H1 (cell line): ENCODE results near the gene CDKL1. TPM values are rescaled to one million over a fixed set of nuclear protein-coding genes. Genes with fewer than 3 reads are reported as not detected.

Experiments
- CTCF ChIA-PET: fragments of 300-600 bp; sonication (Branson Sonifier 250); formaldehyde crosslinking; loops from one replicate; lab custom pipeline; 2021; ENCODE audit not compliant: partially characterized antibody; lab: Charles Lee
- POLR2A ChIA-PET: fragments of 300-600 bp; sonication (Branson Sonifier 250); formaldehyde crosslinking; loops from one replicate; lab custom pipeline; 2021; ENCODE audit warnings: inconsistent platforms; ENCODE audit not compliant: partially characterized antibody; lab: Charles Lee
- DNase-seq, 2 experiments: peaks; one replicate each; pipeline versions ENCODE4 v3.0.0 to v3.0.0-alpha.2; 2010 to 2022; ENCODE audit warnings: low spot score in 2 of 2, low read depth in 1 of 2, mixed read lengths in 1 of 2
- FAIRE-seq: peaks from 2 replicates; lab custom pipeline; 2011; peaks lifted over from hg19 to GRCh38; lab: Jason Lieb, UNC
- H2AFZ ChIP-seq: 2 replicates; pipeline ENCODE4 v1.8.1; 2012; ENCODE audit warnings: low read length, inconsistent platforms
- H2AK5ac ChIP-seq: 2 replicates; pipeline ENCODE4 v1.6.1; 2013; ENCODE audit warnings: low read depth, low read length
- H2BK120ac ChIP-seq: replicated peaks from 2 replicates; pipeline ENCODE3; 2013; ENCODE audit warnings: low read depth, low read length, inconsistent platforms
- H2BK12ac ChIP-seq: 2 replicates; pipeline ENCODE4 v1.6.1; 2013; ENCODE audit warnings: low read depth, low read length
- H2BK15ac ChIP-seq: 2 replicates; pipeline ENCODE4 v1.6.1; 2013; ENCODE audit warnings: low read length
- H2BK20ac ChIP-seq: 2 replicates; pipeline ENCODE4 v1.6.1; 2013; ENCODE audit warnings: low read length
- H2BK5ac ChIP-seq: 2 replicates; pipeline ENCODE4 v1.6.1; 2013; ENCODE audit warnings: low read depth, low read length
- H3K14ac ChIP-seq: 2 replicates; pipeline ENCODE4 v1.6.1; 2013; ENCODE audit warnings: inconsistent platforms; ENCODE audit not compliant: insufficient read length
- H3K18ac ChIP-seq: 2 replicates; pipeline ENCODE4 v1.6.1; 2013; ENCODE audit warnings: low read length; ENCODE audit errors: extremely low read depth
- H3K23ac ChIP-seq: 2 replicates; pipeline ENCODE4 v1.6.1; 2013; ENCODE audit warnings: inconsistent platforms; ENCODE audit not compliant: insufficient read length
- H3K23me2 ChIP-seq: 2 replicates; pipeline ENCODE4 v1.6.1; 2013; ENCODE audit warnings: low read depth, low read length
- H3K27ac ChIP-seq: 2 replicates; pipeline ENCODE4 v1.6.1; 2011; ENCODE audit warnings: low read depth, low read length, inconsistent platforms
- H3K27me3 ChIP-seq, 4 experiments: replicated peaks in 1 of 4; 1 replicate in 1 of 4; 2 replicates in 3 of 4; pipeline versions ENCODE4 v1.6.1 to v1.8.1; 2011 to 2013; ENCODE audit warnings: low read length in 3 of 4, mild to moderate bottlenecking in 3 of 4, inconsistent platforms in 2 of 4, mixed read lengths in 2 of 4, moderate library complexity in 1 of 4; ENCODE audit not compliant: control insufficient read depth in 3 of 4, insufficient read depth in 3 of 4; ENCODE audit errors: extremely low read depth in 1 of 4
- H3K36me3 ChIP-seq, 4 experiments: 2 replicates each; pipeline versions ENCODE4 v1.6.1 to v1.8.1; 2011 to 2013; ENCODE audit warnings: mild to moderate bottlenecking in 4 of 4, low read length in 3 of 4, moderate library complexity in 2 of 4, control low read depth in 1 of 4, inconsistent platforms in 1 of 4; ENCODE audit not compliant: insufficient read depth in 4 of 4, control insufficient read depth in 2 of 4
- H3K4ac ChIP-seq: replicated peaks from 2 replicates; pipeline ENCODE3; 2013; ENCODE audit warnings: low read length, low read depth, mixed read lengths, inconsistent platforms; ENCODE audit not compliant: insufficient read length
- H3K4me1 ChIP-seq, 4 experiments: replicated peaks in 1 of 4; 1 replicate in 1 of 4; 2 replicates in 3 of 4; pipeline versions ENCODE4 v1.6.1 to v1.8.1; 2011 to 2013; ENCODE audit warnings: low read length in 3 of 4, inconsistent platforms in 2 of 4, mixed read lengths in 1 of 4; ENCODE audit not compliant: insufficient read depth in 4 of 4, control insufficient read depth in 3 of 4
- H3K4me2 ChIP-seq, 2 experiments: 2 replicates each; pipeline versions ENCODE4 v1.6.1 to v1.8.1; 2011 to 2013; ENCODE audit warnings: low read depth in 2 of 2, low read length in 2 of 2, control low read depth in 1 of 2, inconsistent platforms in 1 of 2, mild to moderate bottlenecking in 1 of 2; ENCODE audit not compliant: insufficient read depth in 1 of 2
- H3K4me3 ChIP-seq, 4 experiments: fragments of 200-600, 300-600 bp in 1 of 4; sonication (generic), shearing (Covaris generic), sonication (Bioruptor Twin) in 1 of 4; 2 replicates each; pipeline versions ENCODE4 v1.5.1 to v1.8.1; 2011 to 2016; ENCODE audit warnings: low read length in 4 of 4, low read depth in 3 of 4, control low read depth in 2 of 4, inconsistent platforms in 2 of 4, mild to moderate bottlenecking in 2 of 4, mixed read lengths in 1 of 4, moderate library complexity in 1 of 4; ENCODE audit not compliant: insufficient read depth in 2 of 4; ENCODE audit errors: extremely low read depth in 1 of 4
- H3K56ac ChIP-seq: replicated peaks from 2 replicates; pipeline ENCODE3; 2013; ENCODE audit warnings: low read depth, mild to moderate bottlenecking, mixed read lengths, low read length, inconsistent platforms; ENCODE audit not compliant: insufficient read length
- H3K79me1 ChIP-seq: 2 replicates; pipeline ENCODE4 v1.6.1; 2013; ENCODE audit warnings: low read depth, low read length, control low read depth
- H3K79me2 ChIP-seq, 2 experiments: 2 replicates each; pipeline versions ENCODE4 v1.6.1 to v1.8.1; 2012 to 2013; ENCODE audit warnings: low read length in 2 of 2, mild to moderate bottlenecking in 2 of 2, inconsistent platforms in 1 of 2; ENCODE audit not compliant: insufficient read depth in 2 of 2, control insufficient read depth in 1 of 2
- H3K9ac ChIP-seq, 4 experiments: replicated peaks in 1 of 4; 1 replicate in 1 of 4; 2 replicates in 3 of 4; pipeline versions ENCODE4 v1.6.1 to v1.8.1; 2011 to 2013; ENCODE audit warnings: low read depth in 3 of 4, low read length in 3 of 4, control low read depth in 2 of 4, mild to moderate bottlenecking in 2 of 4, moderate library complexity in 2 of 4, inconsistent platforms in 1 of 4; ENCODE audit errors: extremely low read depth in 1 of 4
- H3K9me3 ChIP-seq, 2 experiments: 2 replicates each; pipeline versions ENCODE4 v1.6.1 to v1.8.1; 2012 to 2013; ENCODE audit warnings: mild to moderate bottlenecking in 2 of 2, moderate library complexity in 2 of 2, control low read depth in 1 of 2, inconsistent platforms in 1 of 2, low read depth in 1 of 2, low read length in 1 of 2, mixed read lengths in 1 of 2; ENCODE audit not compliant: insufficient read depth in 2 of 2
- H4K20me1 ChIP-seq, 2 experiments: replicated peaks in 1 of 2; 2 replicates each; pipeline versions ENCODE3 to v1.8.1; 2011 to 2013; ENCODE audit warnings: inconsistent platforms in 2 of 2, low read length in 2 of 2, mild to moderate bottlenecking in 1 of 2; ENCODE audit not compliant: insufficient read depth in 2 of 2, control insufficient read depth in 1 of 2
- H4K5ac ChIP-seq: 2 replicates; pipeline ENCODE4 v1.6.1; 2013; ENCODE audit warnings: low read length, low read depth, mixed read lengths, inconsistent platforms; ENCODE audit not compliant: insufficient read length
- H4K8ac ChIP-seq: 2 replicates; pipeline ENCODE4 v1.8.0; 2013; ENCODE audit warnings: mild to moderate bottlenecking, moderate library complexity, low read length, inconsistent platforms; ENCODE audit not compliant: insufficient read depth; ENCODE audit errors: extremely low read depth
- H4K91ac ChIP-seq: replicated peaks from 2 replicates; pipeline ENCODE3; 2013; ENCODE audit warnings: low read length, mixed read lengths, inconsistent platforms; ENCODE audit not compliant: insufficient read length
- CBX5 ChIP-seq: fragments of 300-800, 300-1000 bp; sonication (generic); IDR thresholded peaks from 2 replicates; pipeline ENCODE4 v1.7.1; 2016; ENCODE audit warnings: antibody characterized with exemption, low read length, low read depth
- HDAC2 ChIP-seq, 2 experiments: fragments of 300-600 bp in 1 of 2; sonication (generic) in 1 of 2; IDR thresholded peaks; 2 replicates each; pipeline ENCODE4 v1.6.1; 2011 to 2012; ENCODE audit warnings: low read depth in 2 of 2, low read length in 2 of 2, mild to moderate bottlenecking in 2 of 2, moderate library complexity in 2 of 2, borderline replicate concordance in 1 of 2, inconsistent platforms in 1 of 2
- JUN ChIP-seq: IDR thresholded peaks from 2 replicates; pipeline ENCODE4 v1.6.1; 2011; ENCODE audit warnings: low read depth, mild to moderate bottlenecking, improper control_type of control experiment, low read length
- POLR2AphosphoS5 ChIP-seq: IDR thresholded peaks from 2 replicates; pipeline ENCODE4 v1.6.1; 2011; ENCODE audit warnings: low read depth, low read length
- POU5F1 ChIP-seq: IDR thresholded peaks from 2 replicates; pipeline ENCODE4 v1.6.1; 2011; ENCODE audit warnings: low read depth, mild to moderate bottlenecking, low read length, moderate library complexity
- RAD21 ChIP-seq, 2 experiments: IDR thresholded peaks in 1 of 2; conservative IDR thresholded peaks in 1 of 2; 2 replicates each; pipeline ENCODE4 v1.6.1; 2011; ENCODE audit warnings: low read depth in 2 of 2, low read length in 2 of 2, improper control_type of control experiment in 1 of 2, inconsistent platforms in 1 of 2, mild to moderate bottlenecking in 1 of 2, moderate library complexity in 1 of 2
- RNF2 ChIP-seq: fragments of 200-900, 300-1000 bp; sonication (generic); IDR thresholded peaks from 2 replicates; pipeline ENCODE4 v1.7.1; 2016; ENCODE audit warnings: borderline replicate concordance, low read depth, mild to moderate bottlenecking, antibody characterized with exemption, low read length; ENCODE audit not compliant: poor library complexity, severe bottlenecking; ENCODE audit errors: missing control alignments
- RXRA ChIP-seq: IDR thresholded peaks from 2 replicates; pipeline ENCODE4 v1.6.1; 2011; ENCODE audit warnings: low read depth, mild to moderate bottlenecking, low read length, moderate library complexity; ENCODE audit not compliant: insufficient read depth
- SAP30 ChIP-seq: fragments of 300-600 bp; sonication (generic); IDR thresholded peaks from 2 replicates; pipeline ENCODE4 v1.7.1; 2012; ENCODE audit warnings: low read length, moderate library complexity, mild to moderate bottlenecking, inconsistent platforms; ENCODE audit not compliant: insufficient read depth, insufficient replicate concordance
- SP2 ChIP-seq: IDR thresholded peaks from 2 replicates; pipeline ENCODE4 v1.6.1; 2012; ENCODE audit warnings: mild to moderate bottlenecking, low read length, inconsistent platforms
- SUZ12 ChIP-seq: fragments of 200-600 bp; sonication (generic); IDR thresholded peaks from 2 replicates; pipeline ENCODE4 v1.6.1; 2012; ENCODE audit warnings: mild to moderate bottlenecking, inconsistent platforms, low read length, moderate library complexity, mixed read lengths
- TAF7 ChIP-seq: optimal IDR thresholded peaks from 2 replicates; pipeline ENCODE3; 2011; ENCODE audit warnings: low read depth, mild to moderate bottlenecking, inconsistent platforms, low read length, moderate library complexity, borderline replicate concordance
- TCF12 ChIP-seq: IDR thresholded peaks from 2 replicates; pipeline ENCODE4 v1.6.1; 2011; ENCODE audit warnings: low read depth, mild to moderate bottlenecking, low read length
- WGBS, 2 experiments: shearing (Covaris generic) in 1 of 2; methylation state at CpG; one replicate each; pipeline versions ENCODE4 v1.1.6 to v1.1.7; 2013 to 2015; ENCODE audit warnings: low lambda C conversion rate in 2 of 2, mixed read lengths in 2 of 2, inconsistent platforms in 1 of 2, low coverage in 1 of 2, missing lambda C conversion rate in 1 of 2; ENCODE audit not compliant: insufficient replicate concordance in 2 of 2, insufficient coverage in 1 of 2, insufficient read length in 1 of 2; ENCODE audit errors: extremely low coverage in 1 of 2, missing lambda C conversion rate in 1 of 2; 5-methylcytosine and 5-hydroxymethylcytosine counted together
- polyA plus RNA-seq, 7 experiments: library from polyadenylated mRNA; depleted of rRNA in 3 of 7; stranded (reverse) in 5 of 7; unstranded in 2 of 7; fragments of >200 nt in 5 of 7; fragments of 200-250 nt in 2 of 7; gene quantifications; 1 replicate in 5 of 7; 2 replicates in 1 of 7; 4 replicates in 1 of 7; pipeline versions ENCODE4 v1.2.1 to v1.2.3, GENCODE V29; 2011 to 2013; ENCODE audit warnings: missing spikeins in 2 of 7, mixed read lengths in 2 of 7
- total RNA-seq: library from RNA; stranded (reverse); fragmentation: NEBNext Ultra II Directional; extraction: Animal tissue kit (Norgen Biotek cat#: 25700); gene quantifications from 2 replicates; pipeline ENCODE4 v1.2.1, GENCODE V29; 2021

Gene CDKL1
- total and polyA plus RNA-seq, 2 of the 8 experiments (the other 6 are each of a cell fraction or from before 2014, with no cell fraction given) = 1.2 to 2.2 TPM

DNA sequence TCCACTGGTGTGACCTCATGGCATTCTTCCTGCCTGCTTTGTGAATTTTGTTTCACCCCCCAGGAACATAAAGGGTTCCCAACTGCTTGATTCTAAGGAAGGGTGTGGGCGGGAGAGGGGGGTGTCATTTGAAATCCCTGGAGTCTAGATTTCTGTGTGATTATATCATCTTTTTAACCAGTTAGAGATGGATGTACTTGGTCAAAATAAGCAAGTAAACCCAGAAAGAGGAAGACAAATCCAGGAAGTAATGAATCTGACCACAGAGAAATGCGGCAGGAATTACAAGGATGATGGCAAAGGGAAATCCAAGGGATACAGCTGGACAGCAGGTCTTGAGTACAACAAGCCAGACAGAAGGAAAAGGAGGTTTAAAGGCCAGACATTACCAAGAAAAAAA is 45.7 kb downstream of the CDKL1 start:
- Histone ChIP-seq H4K8ac (no peak overlapping the region), H4K91ac (no peak overlapping the region), H3K14ac (no peak overlapping the region), H2BK15ac (no peak overlapping the region), H4K5ac (no peak overlapping the region), H3K36me3 (no peaks in the 10 kb centered on the region), H3K4ac (no peak overlapping the region), H2AFZ (no peak overlapping the region), H2BK12ac (no peak overlapping the region), H3K23ac (no peak overlapping the region), H3K27me3 (no peaks in the 10 kb centered on the region), H3K9ac (no peak overlapping the region), H2BK20ac (no peak overlapping the region), H3K4me2 (no peak overlapping the region), H3K79me2 (no peaks in the 10 kb centered on the region), H2BK5ac (no peak overlapping the region), H3K4me3 (no peak overlapping the region), H3K56ac (no peak overlapping the region), H3K79me1 (no peaks in the 10 kb centered on the region), H3K4me1 (peaks cover 0 to 6% (median 1%) of the 10 kb centered on the region in 4 experiments; a peak in 3 of 7 replicates), H2AK5ac (no peak overlapping the region), H3K27ac (no peak overlapping the region), H3K9me3 (no peaks in the 10 kb centered on the region), H2BK120ac (no peak overlapping the region), H4K20me1 (no peaks in the 10 kb centered on the region), H3K18ac (no peak overlapping the region), H3K23me2 (no peaks in the 10 kb centered on the region)
- ChIA-PET POLR2A (interaction anchor here (1.0 kb wide), 1 partner anchor 32 kb away, joined by 4 read pairs; no protein-coding TSS in a partner anchor), CTCF (interaction anchor here (1.1 to 1.2 kb wide), 5 partner anchors 10 to 182 kb away, joined by 3 to 5 read pairs (median 4); no protein-coding TSS in a partner anchor)
- 93% methylated on average over 2 of the region's 2 CpGs; no CpG with 5 or more reads in 1 of the 2 experiments for WGBS, 2 experiments
- no peak for FAIRE-seq
- no peak for DNase-seq
- TF ChIP-seq SAP30 (no peak), TAF7 (no peak), JUN (no peak), RNF2 (no peak), RAD21 (IDR thresholded peaks at IDR 0.05 in 1 of 2, conservative IDR thresholded peaks at IDR 0.05 in 1 of 2; ENCODE audit: low read depth in 2 of 2, low read length in 2 of 2) (no peak), CBX5 (no peak), RXRA (no peak), SP2 (no peak), POLR2AphosphoS5 (no peak), HDAC2 (IDR thresholded peaks at IDR 0.05; ENCODE audit: borderline replicate concordance in 1 of 2, low read depth in 2 of 2, low read length in 2 of 2) (no peak), TCF12 (no peak), SUZ12 (no peak), POU5F1 (no peak)
